SK-N-SH (cell line): ENCODE measurements around the gene PCDHGA11. TPM values are rescaled to one million over a fixed set of nuclear protein-coding genes. Genes with fewer than 3 reads are reported as not detected.

Experiments
- CTCF ChIA-PET: fragments of 300-600, 350-600 bp; formaldehyde crosslinking; extraction: SDS; loops from one replicate; lab custom pipeline; 2021; lab: Yijun Ruan, JAX
- POLR2A ChIA-PET: fragments of 350-600 bp; sonication (Branson Sonifier 250); formaldehyde crosslinking; extraction: SDS; loops from one replicate; lab custom pipeline; 2020; ENCODE audit warnings: antibody characterized with exemption, inconsistent platforms; lab: Yijun Ruan, JAX
- DNase-seq: peaks from one replicate; pipeline ENCODE4 v3.0.0; 2012
- H2AFZ ChIP-seq: fragments of 200-600 bp; sonication (generic); 2 replicates; pipeline ENCODE4 v1.8.1; 2016; ENCODE audit warnings: antibody characterized with exemption, mild to moderate bottlenecking, low read depth
- H3F3A ChIP-seq: fragments of 200-600 bp; sonication (generic); replicated peaks from 2 replicates; pipeline ENCODE3; 2016; ENCODE audit warnings: antibody characterized with exemption, mild to moderate bottlenecking; ENCODE audit not compliant: insufficient read depth
- H3K27ac ChIP-seq, 2 experiments: fragments of 200-500 bp in 1 of 2; fragments of 200-600 bp in 1 of 2; sonication (Bioruptor generic) in 1 of 2; sonication (generic), shearing (Covaris generic) in 1 of 2; 2 replicates each; pipeline versions ENCODE4 v1.5.1 to v1.6.1; 2014 to 2016; ENCODE audit warnings: low read depth in 2 of 2, inconsistent platforms in 1 of 2, low read length in 1 of 2, mild to moderate bottlenecking in 1 of 2, mixed read lengths in 1 of 2
- H3K27me3 ChIP-seq: fragments of 200-600 bp; sonication (generic), shearing (Covaris generic); 2 replicates; pipeline ENCODE4 v1.6.1; 2016; ENCODE audit warnings: mixed run types; ENCODE audit not compliant: insufficient read depth
- H3K36me3 ChIP-seq, 2 experiments: fragments of 200-500 bp in 1 of 2; fragments of 200-600 bp in 1 of 2; sonication (Bioruptor generic) in 1 of 2; sonication (generic) in 1 of 2; replicated peaks in 1 of 2; 2 replicates each; pipeline versions ENCODE3 to v1.5.1; 2014 to 2016; ENCODE audit warnings: low read length in 1 of 2, mild to moderate bottlenecking in 1 of 2; ENCODE audit not compliant: insufficient read depth in 2 of 2, control insufficient read depth in 1 of 2
- H3K4me1 ChIP-seq, 2 experiments: fragments of 200-500 bp in 1 of 2; fragments of 200-600 bp in 1 of 2; sonication (Bioruptor generic) in 1 of 2; sonication (generic), shearing (Covaris generic) in 1 of 2; 2 replicates each; pipeline versions ENCODE4 v1.5.1 to v1.6.1; 2014 to 2016; ENCODE audit warnings: low read depth in 1 of 2, low read length in 1 of 2, mixed run types in 1 of 2; ENCODE audit not compliant: insufficient read depth in 2 of 2, control insufficient read depth in 1 of 2
- H3K4me2 ChIP-seq: fragments of 200-600 bp; sonication (generic), shearing (Covaris generic); 2 replicates; pipeline ENCODE4 v1.6.1; 2017; ENCODE audit warnings: mixed run types
- H3K4me3 ChIP-seq, 2 experiments: fragments of 200-500 bp in 1 of 2; fragments of 200-600 bp in 1 of 2; sonication (Bioruptor generic) in 1 of 2; sonication (generic), shearing (Covaris generic) in 1 of 2; 2 replicates each; pipeline versions ENCODE4 v1.5.1 to v1.8.1; 2014 to 2016; ENCODE audit warnings: low read depth in 2 of 2, inconsistent platforms in 1 of 2, low read length in 1 of 2, mild to moderate bottlenecking in 1 of 2, mixed read lengths in 1 of 2, moderate library complexity in 1 of 2
- H3K79me2 ChIP-seq: fragments of 200-600 bp; sonication (generic); 2 replicates; pipeline ENCODE4 v1.8.1; 2017; ENCODE audit warnings: mild to moderate bottlenecking; ENCODE audit not compliant: insufficient read depth
- H3K9ac ChIP-seq: fragments of 200-600 bp; sonication (generic); 2 replicates; pipeline ENCODE4 v1.6.1; 2017; ENCODE audit warnings: mixed run types
- H3K9me2 ChIP-seq: fragments of 200-600 bp; sonication (generic); 2 replicates; pipeline ENCODE4 v1.6.1; 2017; ENCODE audit warnings: mixed run types
- H3K9me3 ChIP-seq: fragments of 200-600 bp; sonication (generic); 2 replicates; pipeline ENCODE4 v1.6.1; 2017; ENCODE audit warnings: mixed run types, mild to moderate bottlenecking, moderate library complexity
- H4K20me1 ChIP-seq: fragments of 200-600 bp; sonication (generic); 2 replicates; pipeline ENCODE4 v1.6.1; 2017; ENCODE audit warnings: mild to moderate bottlenecking, mixed run types; ENCODE audit not compliant: insufficient read depth
- CHD2 ChIP-seq: fragments of 150-350 bp; IDR thresholded peaks from 2 replicates; pipeline ENCODE4 v1.6.1; 2018; ENCODE audit warnings: low read length; ENCODE audit not compliant: partially characterized antibody
- EZH2phosphoT487 ChIP-seq: fragments of 200-600 bp; sonication (generic); IDR thresholded peaks from 2 replicates; pipeline ENCODE4 v1.6.1; 2017; ENCODE audit warnings: low read depth, mixed run types, mild to moderate bottlenecking, antibody characterized with exemption, moderate library complexity, borderline replicate concordance
- FOSL2 ChIP-seq: IDR thresholded peaks from 2 replicates; pipeline ENCODE4 v1.4.0; 2012; ENCODE audit warnings: low read depth, mild to moderate bottlenecking, moderate library complexity, borderline replicate concordance
- GATA2 ChIP-seq: sonication (generic); formaldehyde crosslinking; IDR thresholded peaks from 2 replicates; pipeline ENCODE4 v1.5.0; 2020; ENCODE audit warnings: mild to moderate bottlenecking, missing genetic modification reagents
- IRF3 ChIP-seq: fragments of 150-350 bp; IDR thresholded peaks from 2 replicates; pipeline ENCODE4 v1.6.1; 2016; ENCODE audit warnings: mild to moderate bottlenecking, low read depth, low read length
- MAX ChIP-seq: IDR thresholded peaks from 2 replicates; pipeline ENCODE4 v1.4.0; 2012; ENCODE audit warnings: low read depth
- MXI1 ChIP-seq: IDR thresholded peaks from 2 replicates; pipeline ENCODE4 v1.6.1; 2012; ENCODE audit warnings: mild to moderate bottlenecking, low read depth, low read length, improper control_type of control experiment
- NFIC ChIP-seq: IDR thresholded peaks from 2 replicates; pipeline ENCODE4 v1.4.0; 2012; ENCODE audit warnings: borderline replicate concordance
- PBX3 ChIP-seq: IDR thresholded peaks from 2 replicates; pipeline ENCODE4; 2012
- POLR2AphosphoS5 ChIP-seq: IDR thresholded peaks from 2 replicates; pipeline ENCODE4 v1.6.1; 2012; ENCODE audit warnings: low read depth, low read length
- RAD21 ChIP-seq: IDR thresholded peaks from 2 replicates; pipeline ENCODE4 v1.6.1; 2012; ENCODE audit warnings: mild to moderate bottlenecking, low read length
- RCOR1 ChIP-seq: fragments of 150-350 bp; IDR thresholded peaks from 2 replicates; pipeline ENCODE4 v1.6.1; 2017; ENCODE audit warnings: antibody characterized with exemption, low read length
- SMC3 ChIP-seq: IDR thresholded peaks from 2 replicates; pipeline ENCODE4 v1.6.1; 2012; ENCODE audit warnings: low read depth, low read length, improper control_type of control experiment
- TAF1 ChIP-seq: IDR thresholded peaks from 2 replicates; pipeline ENCODE4 v1.6.1; 2012; ENCODE audit warnings: low read depth, mild to moderate bottlenecking, low read length, moderate library complexity, borderline replicate concordance
- TEAD4 ChIP-seq: IDR thresholded peaks from 2 replicates; pipeline ENCODE4 v1.4.0; 2012; ENCODE audit warnings: mild to moderate bottlenecking, borderline replicate concordance; ENCODE audit not compliant: insufficient read depth
- USF1 ChIP-seq: IDR thresholded peaks from 2 replicates; pipeline ENCODE4 v1.4.0; 2012; ENCODE audit warnings: low read depth, borderline replicate concordance
- USF2 ChIP-seq: fragments of 150-350 bp; IDR thresholded peaks from 2 replicates; pipeline ENCODE4 v1.6.1; 2017; ENCODE audit warnings: antibody characterized with exemption, low read length, low read depth, borderline replicate concordance
- ZBTB33 ChIP-seq: IDR thresholded peaks from 2 replicates; pipeline ENCODE4 v1.4.0; 2012; ENCODE audit warnings: low read depth, borderline replicate concordance
- WGBS: methylation state at CpG from one replicate; pipeline ENCODE4 v1.1.6; 2017; ENCODE audit warnings: low lambda C conversion rate; 5-methylcytosine and 5-hydroxymethylcytosine counted together
- polyA plus RNA-seq, 3 experiments: library from polyadenylated mRNA; depleted of rRNA; stranded (reverse); fragments of >200 nt; gene quantifications; 2 replicates each; pipeline ENCODE4 v1.2.3, GENCODE V29; 2012

PCDHGA11 gene
- polyA plus RNA-seq, 1 of the 3 experiments (the other 2 are of a cell fraction), result 0.18 TPM

GRCh38 chr5:141422742-141423291 is 2.0 kb downstream of the PCDHGA11 start:
- Histone ChIP-seq H3K27ac (no peak overlapping the region), H3K9ac (no peak overlapping the region), H3K9me3 (peaks cover 23% of the 10 kb centered on the region), H3K4me3 (no peak overlapping the region; a peak in 1 of 4 replicates), H2AFZ (no peak overlapping the region), H3K9me2 (no peaks in the 10 kb centered on the region), H3K36me3 (peaks cover 3 to 71% of the 10 kb centered on the region in 2 experiments), H3K79me2 (peaks cover 23% of the 10 kb centered on the region), H3K4me2 (no peak overlapping the region), H4K20me1 (no peaks in the 10 kb centered on the region), H3K27me3 (no peaks in the 10 kb centered on the region), H3F3A (no peaks in the 10 kb centered on the region), H3K4me1 (no peaks in the 10 kb centered on the region; a peak in 1 of 4 replicates)
- POLR2A ChIA-PET, result no interaction called here
- CTCF ChIA-PET, result interaction anchor here (2.7 kb wide), 1 partner anchor 102 kb away, joined by 7 read pairs; no protein-coding TSS in a partner anchor
- no peak for DNase-seq
- no peak for TF ChIP-seq SMC3
- TF ChIP-seq GATA2, result no peak
- no peak for TF ChIP-seq CHD2
- no peak for TF ChIP-seq FOSL2
- TF ChIP-seq USF2, result no peak
- no peak for TF ChIP-seq IRF3
- WGBS, result 93% methylated on average over 27 of the region's 42 CpGs

GRCh38 chr5:141427783-141428426 is 7.1 kb downstream of the PCDHGA11 start:
- no peak overlapping the region for H2AFZ ChIP-seq
- no peak overlapping the region for H3K27ac ChIP-seq
- DNase-seq, result no peak
- ChIA-PET CTCF (interaction anchor here (0.6 to 2.5 kb wide), 4 partner anchors 52 to 1642 kb away, joined by 3 to 8 read pairs (median 4); no protein-coding TSS in a partner anchor), POLR2A (no interaction called here)
- peaks cover 11% of the 10 kb centered on the region for H3K79me2 ChIP-seq
- no peaks in the 10 kb centered on the region for H4K20me1 ChIP-seq
- no peak overlapping the region for H3K4me2 ChIP-seq
- H3K36me3 ChIP-seq, result peaks cover 3 to 59% of the 10 kb centered on the region in 2 experiments
- 93% methylated on average over 26 of the region's 53 CpGs for WGBS
- no peaks in the 10 kb centered on the region for H3K27me3 ChIP-seq
- peaks cover 8% of the 10 kb centered on the region for H3F3A ChIP-seq
- H3K9ac ChIP-seq, result no peak overlapping the region
- H3K9me3 ChIP-seq, result peaks cover 16% of the 10 kb centered on the region
- H3K9me2 ChIP-seq, result no peaks in the 10 kb centered on the region
- H3K4me3 ChIP-seq, result no peak overlapping the region; a peak in 1 of 4 replicates
- H3K4me1 ChIP-seq, result no peaks in the 10 kb centered on the region
- TF ChIP-seq POLR2AphosphoS5 (no peak), TAF1 (no peak), EZH2phosphoT487 (no peak), NFIC (no peak), USF1 (no peak), TEAD4 (no peak), ZBTB33 (no peak), RAD21 (no peak), PBX3 (no peak), MAX (no peak), IRF3 (no peak), FOSL2 (no peak), MXI1 (no peak), RCOR1 (no peak)
